Testis (tissue), 3 donors: Measurements from ENCODE around the gene GCNT2. TPM values are rescaled to one million over a fixed set of nuclear protein-coding genes. Genes with fewer than 3 reads are reported as not detected.
A peak's percentile ranks its signal among the peaks of the same experiment; 100 is the strongest.
"Not testable (repeated sequence)": the region's sequence is repeated elsewhere in the genome, so short reads cannot be mapped to it uniquely, and the experiment has no call there.

Source experiments
- DNase-seq: peaks from one replicate; pipeline ENCODE4 v3.0.0-alpha.2; 2019
- H3K27ac ChIP-seq, 2 donors: fragments of 200-600 bp; sonication (generic); one replicate each; pipeline ENCODE4 v1.5.1; 2019
- H3K27me3 ChIP-seq: fragments of 200-600 bp; sonication (generic); one replicate; pipeline ENCODE4 v1.5.1; 2019
- H3K36me3 ChIP-seq: fragments of 200-600 bp; sonication (generic); one replicate; pipeline ENCODE4 v1.5.1; 2017; ENCODE audit warnings: low read depth; ENCODE audit errors: missing control alignments
- H3K4me1 ChIP-seq: fragments of 200-600 bp; sonication (generic); one replicate; pipeline ENCODE4 v1.5.1; 2019
- H3K4me3 ChIP-seq, 2 donors: fragments of 200-600 bp; sonication (generic); one replicate each; pipeline ENCODE4 v1.5.1; 2017 to 2019
- H3K9me3 ChIP-seq: fragments of 200-600 bp; sonication (generic); one replicate; pipeline ENCODE4 v1.5.1; 2017
- CTCF ChIP-seq, 3 experiments: fragments of 450-650 bp in 2 of 3; fragments of 200-600 bp in 1 of 3; sonication (generic) in 1 of 3; IDR thresholded peaks; one replicate each; pipeline ENCODE4 v1.5.1; 2016 to 2019; ENCODE audit warnings: antibody characterized with exemption in 3 of 3, mild to moderate bottlenecking in 2 of 3, moderate library complexity in 1 of 3
- POLR2A ChIP-seq: fragments of 450-650 bp; IDR thresholded peaks from one replicate; pipeline ENCODE4 v1.6.1; 2017; ENCODE audit warnings: antibody characterized with exemption, mild to moderate bottlenecking, moderate library complexity
- WGBS, 2 donors: methylation state at CpG; one replicate each; pipeline ENCODE4 v1.1.5; 2018; 5-methylcytosine and 5-hydroxymethylcytosine counted together
- intact Hi-C: fragments of 100-400 bp; cut with DNase I; formaldehyde crosslinking; loops from one replicate; pipeline ENCODE4 v1.15.1; 2023; ENCODE audit warnings: low total_unique reads
- polyA plus RNA-seq: library from polyadenylated mRNA; stranded (reverse); fragments of 350-450 nt; fragmentation: Illumina TruSeq; extraction: RNeasy Lipid Tissue Mini Kit (QIAGEN cat#74804); gene quantifications from one replicate; pipeline ENCODE4 v1.2.3, GENCODE V29; 2014; ENCODE audit warnings: low read depth, low replicate concordance; ENCODE audit not compliant: insufficient read depth
- total RNA-seq, 2 donors: library from RNA; depleted of rRNA; stranded (reverse); fragments of >200 nt; gene quantifications; one replicate each; pipeline ENCODE4 v1.2.3, GENCODE V29; 2016

GCNT2 gene
- total and polyA plus RNA-seq, 3 donors from 2014 or later, result 12.8 to 28.0 (median 17.0) TPM

GRCh38 chr6:10659699-10660348 is 138.7 kb downstream of the GCNT2 start:
- H3K36me3 ChIP-seq, result no peaks in the 10 kb centered on the region
- TF ChIP-seq CTCF (IDR thresholded peaks at IDR 0.05) (no peak), POLR2A (no peak)
- intact Hi-C loops, result no loop called here
- H3K9me3 ChIP-seq, result no peaks in the 10 kb centered on the region
- H3K4me3 ChIP-seq, result peak overlapping the region; percentile 39 to 57
- H3K27me3 ChIP-seq, result no peaks in the 10 kb centered on the region
- 7 to 64% methylated on average over 6 to 48 of the region's 48 CpGs for WGBS, 2 donors
- peak overlapping the region in 1 of 2 donors; percentile 18 for H3K27ac ChIP-seq
- no peaks in the 10 kb centered on the region for H3K4me1 ChIP-seq
- DNase-seq, result no peak

- H3K9me3 ChIP-seq, H3K27me3 ChIP-seq, H3K4me1 ChIP-seq, H3K27ac ChIP-seq, intact Hi-C loops, H3K36me3 ChIP-seq: not testable (repeated sequence)
- peak; percentile 74 for DNase-seq
- 73 to 77% methylated on average over 11 of the region's 11 CpGs for WGBS, 2 donors
- H3K4me3 ChIP-seq, result peak overlapping the region in 1 of 2 donors; percentile 57
Measured at GRCh38 chr6:10660431-10661191, 139.5 kb downstream of the GCNT2 start.

- Histone ChIP-seq H3K4me3 (no peak overlapping the region), H3K36me3 (no peaks in the 10 kb centered on the region), H3K27me3 (no peaks in the 10 kb centered on the region), H3K4me1 (no peaks in the 10 kb centered on the region), H3K27ac (no peak overlapping the region), H3K9me3 (no peaks in the 10 kb centered on the region)
- intact Hi-C loops, result no loop called here
- DNase-seq, result no peak
- WGBS, 2 donors, result 68 to 79% methylated on average over 8 of the region's 8 CpGs
- TF ChIP-seq POLR2A, result no peak
- TF ChIP-seq CTCF (IDR thresholded peaks at IDR 0.05), result no peak
Measured at GRCh38 chr6:10662207-10662606, 141.1 kb downstream of the GCNT2 start.

- 63 to 64% methylated on average over 2 of the region's 2 CpGs for WGBS, 2 donors
- TF ChIP-seq POLR2A (no peak), CTCF (IDR thresholded peaks at IDR 0.05) (no peak)
Measured at GRCh38 chr6:10662742-10663141, 141.6 kb downstream of the GCNT2 start.

GRCh38 chr6:10665595-10665994 is 144.4 kb downstream of the GCNT2 start:
- DNase-seq, H3K9me3 ChIP-seq, H3K4me1 ChIP-seq, H3K36me3 ChIP-seq, H3K27me3 ChIP-seq, H3K4me3 ChIP-seq, H3K27ac ChIP-seq, intact Hi-C loops: not testable (repeated sequence)
- WGBS, 2 donors, result 63 to 82% methylated on average over 1 of the region's 1 CpG

More at GRCh38 chr6:10662742-10663141, 141.6 kb downstream of the GCNT2 start:
- Histone ChIP-seq H3K27me3 (no peaks in the 10 kb centered on the region), H3K27ac (no peak overlapping the region), H3K36me3 (no peaks in the 10 kb centered on the region), H3K4me1 (no peaks in the 10 kb centered on the region), H3K9me3 (no peaks in the 10 kb centered on the region), H3K4me3 (no peak overlapping the region)
- no peak for DNase-seq
- intact Hi-C loops, result no loop called here
